Measurements from ENCODE around the gene GABRG3. TPM values are rescaled to one million over a fixed set of nuclear protein-coding genes. Genes with fewer than 3 reads are reported as not detected.

The GABRG3 gene
- total RNA-seq, 1 donor from 2014 or later = not detected

DNA sequence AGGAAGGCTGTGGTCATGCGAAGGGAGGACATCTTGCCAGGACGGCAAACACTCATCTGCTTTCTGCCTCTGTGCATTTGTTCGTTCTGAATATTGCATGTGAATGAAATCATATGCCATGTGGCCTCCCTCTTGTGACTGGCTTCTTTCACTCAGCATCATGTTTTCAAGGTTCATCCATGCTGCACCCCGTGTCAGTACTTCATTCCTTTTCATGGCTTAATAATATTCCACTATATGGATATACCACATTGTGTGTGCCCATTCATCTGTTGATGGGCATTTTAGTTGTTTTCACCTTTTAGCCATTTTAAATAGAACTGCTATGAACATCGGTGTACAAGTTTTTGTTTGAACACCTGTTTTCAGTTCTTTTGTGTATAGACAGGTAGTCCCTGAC is 118.7 kb downstream of the GABRG3 start:
- Histone ChIP-seq H3K36me3 (ENCODE audit: control insufficient read depth, insufficient read depth, low read length) (no peaks in the 10 kb centered on the region), H3K4me3 (ENCODE audit: low read depth, low read length) (no peak overlapping the region), H3K27me3 (ENCODE audit: control insufficient read depth, insufficient read depth, low read length) (no peaks in the 10 kb centered on the region)
- FAIRE-seq = no peak
- TF ChIP-seq, protein P1, sequence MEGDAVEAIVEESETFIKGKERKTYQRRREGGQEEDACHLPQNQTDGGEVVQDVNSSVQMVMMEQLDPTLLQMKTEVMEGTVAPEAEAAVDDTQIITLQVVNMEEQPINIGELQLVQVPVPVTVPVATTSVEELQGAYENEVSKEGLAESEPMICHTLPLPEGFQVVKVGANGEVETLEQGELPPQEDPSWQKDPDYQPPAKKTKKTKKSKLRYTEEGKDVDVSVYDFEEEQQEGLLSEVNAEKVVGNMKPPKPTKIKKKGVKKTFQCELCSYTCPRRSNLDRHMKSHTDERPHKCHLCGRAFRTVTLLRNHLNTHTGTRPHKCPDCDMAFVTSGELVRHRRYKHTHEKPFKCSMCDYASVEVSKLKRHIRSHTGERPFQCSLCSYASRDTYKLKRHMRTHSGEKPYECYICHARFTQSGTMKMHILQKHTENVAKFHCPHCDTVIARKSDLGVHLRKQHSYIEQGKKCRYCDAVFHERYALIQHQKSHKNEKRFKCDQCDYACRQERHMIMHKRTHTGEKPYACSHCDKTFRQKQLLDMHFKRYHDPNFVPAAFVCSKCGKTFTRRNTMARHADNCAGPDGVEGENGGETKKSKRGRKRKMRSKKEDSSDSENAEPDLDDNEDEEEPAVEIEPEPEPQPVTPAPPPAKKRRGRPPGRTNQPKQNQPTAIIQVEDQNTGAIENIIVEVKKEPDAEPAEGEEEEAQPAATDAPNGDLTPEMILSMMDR (IDR thresholded peaks at IDR 0.05; ENCODE audit: insufficient read depth, low read length, severe bottlenecking) = no peak
- no peak for DNase-seq (ENCODE audit: low read depth)

- Histone ChIP-seq H3K27me3 (ENCODE audit: control insufficient read depth, insufficient read depth, low read length) (no peaks in the 10 kb centered on the region), H3K36me3 (ENCODE audit: control insufficient read depth, insufficient read depth, low read length) (no peaks in the 10 kb centered on the region), H3K4me3 (ENCODE audit: low read depth, low read length) (no peak overlapping the region)
- DNase-seq (ENCODE audit: low read depth) (no peak), FAIRE-seq (no peak)
- TF ChIP-seq, protein P1 (IDR thresholded peaks at IDR 0.05; ENCODE audit: insufficient read depth, low read length, severe bottlenecking) = no peak
These were observed 120.4 kb downstream of the GABRG3 start for GRCh38 chr15:27091270-27091940.

DNA sequence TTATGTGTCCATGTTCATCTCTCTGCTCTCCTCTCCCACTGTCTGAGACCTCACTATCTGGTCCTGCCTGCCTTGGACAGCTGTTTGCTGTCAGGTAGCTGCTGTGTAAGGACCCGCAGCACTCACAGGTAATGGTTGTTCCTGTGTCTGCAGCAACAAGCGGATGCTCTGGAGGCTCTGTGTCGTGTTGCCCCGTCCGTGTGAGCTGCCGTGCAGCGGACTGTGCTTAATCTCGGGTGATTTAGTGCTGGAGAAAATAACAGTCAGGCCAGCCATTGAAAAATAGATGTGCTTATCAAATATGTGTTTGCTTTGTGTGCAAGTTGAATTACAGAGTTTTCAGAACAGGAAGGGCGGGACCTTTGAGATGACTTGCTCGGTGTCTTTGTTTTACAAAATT is 121.4 kb downstream of the GABRG3 start:
- TF ChIP-seq, protein P1 (IDR thresholded peaks at IDR 0.05; ENCODE audit: insufficient read depth, low read length, severe bottlenecking) = no peak
- no peak overlapping the region for H3K4me3 ChIP-seq (ENCODE audit: low read depth, low read length)
- FAIRE-seq (no peak), DNase-seq (ENCODE audit: low read depth) (no peak)
- no peaks in the 10 kb centered on the region for H3K27me3 ChIP-seq (ENCODE audit: control insufficient read depth, insufficient read depth, low read length)
- H3K36me3 ChIP-seq (ENCODE audit: control insufficient read depth, insufficient read depth, low read length) = no peaks in the 10 kb centered on the region

DNA sequence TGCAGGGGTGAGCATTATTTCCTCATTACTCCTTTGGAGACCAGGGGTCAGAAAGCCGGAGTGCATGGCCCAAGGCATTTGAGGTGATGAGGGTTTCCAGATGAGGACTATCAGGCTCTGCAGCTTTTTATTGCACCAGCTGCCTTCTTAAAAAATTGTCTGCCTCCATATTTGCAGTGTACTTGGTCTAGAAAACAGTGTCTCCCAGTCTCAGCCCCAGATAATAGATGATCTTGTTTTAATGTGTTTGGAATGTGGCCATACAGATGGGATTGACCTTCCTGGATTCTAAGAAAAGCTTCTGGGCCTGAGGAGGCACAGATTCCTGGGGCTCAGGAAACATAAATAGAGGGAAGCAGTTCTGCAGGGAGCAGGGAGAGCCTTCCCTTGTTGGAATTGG is 123.3 kb downstream of the GABRG3 start:
- Histone ChIP-seq H3K27me3 (ENCODE audit: control insufficient read depth, insufficient read depth, low read length) (no peaks in the 10 kb centered on the region), H3K36me3 (ENCODE audit: control insufficient read depth, insufficient read depth, low read length) (no peaks in the 10 kb centered on the region), H3K4me3 (ENCODE audit: low read depth, low read length) (no peak overlapping the region)
- TF ChIP-seq, protein P1 (IDR thresholded peaks at IDR 0.05; ENCODE audit: insufficient read depth, low read length, severe bottlenecking) = no peak
- FAIRE-seq (no peak), DNase-seq (ENCODE audit: low read depth) (no peak)

- no peak overlapping the region for H3K4me3 ChIP-seq (ENCODE audit: low read depth, low read length)
- DNase-seq (ENCODE audit: low read depth) (peak; percentile 3), FAIRE-seq (peak; percentile 23)
- TF ChIP-seq, protein P1 (IDR thresholded peaks at IDR 0.05; ENCODE audit: insufficient read depth, low read length, severe bottlenecking) = no peak
- no peaks in the 10 kb centered on the region for H3K27me3 ChIP-seq (ENCODE audit: control insufficient read depth, insufficient read depth, low read length)
- no peaks in the 10 kb centered on the region for H3K36me3 ChIP-seq (ENCODE audit: control insufficient read depth, insufficient read depth, low read length)
These were observed 125.1 kb downstream of the GABRG3 start for GRCh38 chr15:27095886-27096624.
